Measurements from ENCODE around the gene RGMB. TPM values are rescaled to one million over a fixed set of nuclear protein-coding genes. Genes with fewer than 3 reads are reported as not detected.
"Not testable (repeated sequence)": the region's sequence is repeated elsewhere in the genome, so short reads cannot be mapped to it uniquely, and the experiment has no call there.

Gene RGMB
- total RNA-seq, 1 experiment from 2014 or later, result 19.3 TPM

GRCh38 chr5:98752801-98753200 is 20.7 kb upstream of the RGMB start:
- not testable (repeated sequence) for H3K23ac ChIP-seq (ENCODE audit: insufficient read length, low read depth, low read length); DNase-seq; H2BK120ac ChIP-seq (ENCODE audit: low read depth, low read length, poor library complexity, severe bottlenecking); H2BK5ac ChIP-seq (ENCODE audit: insufficient read length, low read length); H3K79me1 ChIP-seq (ENCODE audit: insufficient read depth, low read depth, low read length, poor library complexity, severe bottlenecking); H3K23me2 ChIP-seq (ENCODE audit: insufficient read length, low read depth, low read length, poor library complexity, severe bottlenecking); H3K18ac ChIP-seq (ENCODE audit: insufficient read length, low read depth, low read length); H4K91ac ChIP-seq (ENCODE audit: insufficient read length, low read depth, low read length); H3T11ph ChIP-seq (ENCODE audit: low read length); H3K36me3 Mint-ChIP-seq (ENCODE audit: insufficient read depth in 1 of 3, low read depth in 3 of 3); H3K79me2 ChIP-seq (ENCODE audit: insufficient read depth, low read length); H2AK5ac ChIP-seq (ENCODE audit: insufficient read length, low read length); H2AFZ ChIP-seq (ENCODE audit: low read length); H4K5ac ChIP-seq (ENCODE audit: insufficient read length, low read depth, low read length); H3K9ac ChIP-seq (ENCODE audit: extremely low read depth, insufficient read length, low read length); H3K4me1 ChIP-seq (ENCODE audit: insufficient read depth, low read length); H4K8ac ChIP-seq (replicated peaks; ENCODE audit: insufficient read length, low read depth, low read length); H3K4ac ChIP-seq (ENCODE audit: low read depth, low read length); H2BK12ac ChIP-seq (ENCODE audit: insufficient read length, low read depth, low read length); H4K20me1 ChIP-seq (ENCODE audit: control insufficient read depth, insufficient read depth, insufficient read length); H3K27me3 ChIP-seq (ENCODE audit: insufficient read depth, low read length); H2BK15ac ChIP-seq (ENCODE audit: low read depth, low read length); H3K27me3 Mint-ChIP-seq (ENCODE audit: low read depth); H3K14ac ChIP-seq (ENCODE audit: insufficient read depth, low read length); H2BK20ac ChIP-seq (ENCODE audit: low read depth, low read length, poor library complexity, severe bottlenecking); H3K9me3 ChIP-seq (ENCODE audit: control insufficient read depth, low read depth, low read length); H3K56ac ChIP-seq (ENCODE audit: insufficient read length, low read depth, low read length)
- Histone ChIP-seq H3K27ac (ENCODE audit: insufficient read length, low read depth, low read length) (peak overlapping the region; percentile 91), H3K4me2 (ENCODE audit: insufficient read depth, insufficient read length, low read length) (peak overlapping the region; percentile 62)
- Mint-ChIP-seq H3K4me3 (peak overlapping the region; percentile 5 to 53; a peak in 2 of 5 replicates), H3K9me3 (peaks cover 6 to 13% of the 10 kb centered on the region in 2 experiments), H3K27ac (peak overlapping the region in 2 of 3 experiments; percentile 41 to 90; a peak in 4 of 7 replicates), H3K4me1 (peaks cover 24 to 28% of the 10 kb centered on the region in 2 experiments)
- no CpG with 5 or more reads among the region's 1 CpG for WGBS (ENCODE audit: extremely low coverage, insufficient read length, low lambda C conversion rate)
